Fibroblast of peridontal ligament (primary cell): Measurements from ENCODE around the gene ATP2B2.

Experiments
- DNase-seq: peaks from one replicate; pipeline ENCODE4 v3.0.0-alpha.2; 2010; ENCODE audit errors: extremely low read depth

The ATP2B2 gene

GRCh38 chr3:10529809-10530208 lies 24.4 kb upstream of the ATP2B2 start:
- DNase-seq = no peak

GRCh38 chr3:10528046-10528445 lies 22.7 kb upstream of the ATP2B2 start:
- no peak for DNase-seq

GRCh38 chr3:10527295-10528001 lies 22.1 kb upstream of the ATP2B2 start:
- DNase-seq = no peak

- no peak for DNase-seq
These were observed 21.0 kb upstream of the ATP2B2 start for GRCh38 chr3:10526366-10526765.

- no peak for DNase-seq
These were observed 19.5 kb upstream of the ATP2B2 start for GRCh38 chr3:10524799-10525301.

- no peak for DNase-seq
These were observed 18.9 kb upstream of the ATP2B2 start for GRCh38 chr3:10524270-10524669.

- DNase-seq = no peak
These were observed 18.2 kb upstream of the ATP2B2 start for GRCh38 chr3:10523561-10523960.

- no peak for DNase-seq
These were observed 17.4 kb upstream of the ATP2B2 start for GRCh38 chr3:10522646-10523303.

- DNase-seq = no peak
These were observed 16.5 kb upstream of the ATP2B2 start for GRCh38 chr3:10521772-10522441.

- DNase-seq = no peak
These were observed 14.7 kb upstream of the ATP2B2 start for GRCh38 chr3:10520072-10520471.

- no peak for DNase-seq
These were observed 13.8 kb upstream of the ATP2B2 start for GRCh38 chr3:10519236-10519635.

GRCh38 chr3:10518506-10519150 lies 13.2 kb upstream of the ATP2B2 start:
- no peak for DNase-seq

GRCh38 chr3:10517627-10518026 lies 12.2 kb upstream of the ATP2B2 start:
- DNase-seq = no peak

- no peak for DNase-seq
These were observed 11.4 kb upstream of the ATP2B2 start for GRCh38 chr3:10516544-10517452.

- DNase-seq = no peak
These were observed 10.6 kb upstream of the ATP2B2 start for GRCh38 chr3:10515884-10516495.

- no peak for DNase-seq
These were observed 10.0 kb upstream of the ATP2B2 start for GRCh38 chr3:10515396-10515795.

GRCh38 chr3:10514407-10515069 lies 9.2 kb upstream of the ATP2B2 start:
- no peak for DNase-seq

- DNase-seq = no peak
These were observed 7.9 kb upstream of the ATP2B2 start for GRCh38 chr3:10513306-10513705.

GRCh38 chr3:10512687-10513086 lies 7.3 kb upstream of the ATP2B2 start:
- DNase-seq = no peak

- peak; percentile 19 for DNase-seq
These were observed 6.6 kb upstream of the ATP2B2 start for GRCh38 chr3:10511809-10512494.
